ENCODE measurements around the gene NOPCHAP1. TPM values are rescaled to one million over a fixed set of nuclear protein-coding genes. Genes with fewer than 3 reads are reported as not detected.

Gene NOPCHAP1
- total and polyA plus RNA-seq, 10 of the 15 experiments (the other 5 are each of a cell fraction or from before 2014, with no cell fraction given) = 28.0 to 115 (median 40.9) TPM

GRCh38 chr12:105015543-105015942 lies 29.4 kb downstream of the NOPCHAP1 start (continued):
- TF ChIP-seq NBN (IDR thresholded peaks at IDR 0.05) = no peak
- no peak for TF ChIP-seq ZNF207 (IDR thresholded peaks at IDR 0.05; ENCODE audit: borderline replicate concordance)
- no peak for TF ChIP-seq CHD2 (IDR thresholded peaks at IDR 0.05; ENCODE audit: borderline replicate concordance, low read depth, low read length)
- TF ChIP-seq RBBP5 (conservative IDR thresholded peaks at IDR 0.05) = no peak

GRCh38 chr12:105018012-105018411 lies 31.9 kb downstream of the NOPCHAP1 start:
- DNase-seq (ENCODE audit: low read depth, low spot score) = no peak
- Histone ChIP-seq H3K36me3 (ENCODE audit: control insufficient read depth in 2 of 2, insufficient read depth in 2 of 2, low read length in 1 of 2) (peaks cover 5 to 6% of the 10 kb centered on the region in 2 experiments; a peak in 2 of 4 replicates), H3K4me3 (no peak overlapping the region), H4K20me1 (ENCODE audit: control insufficient read depth, insufficient read depth) (no peaks in the 10 kb centered on the region), H3K27me3 (replicated peaks in 1 of 2; ENCODE audit: control insufficient read depth in 2 of 2, insufficient read depth in 2 of 2, low read length in 1 of 2) (no peaks in the 10 kb centered on the region), H3K9me3 (replicated peaks; ENCODE audit: control insufficient read depth, insufficient read depth, low read length) (peaks cover 1% of the 10 kb centered on the region; the same call in 1 of the 3 replicates), H3K4me2 (ENCODE audit: control insufficient read depth, insufficient read depth) (no peak overlapping the region), H2AFZ (ENCODE audit: control insufficient read depth, low read depth, low read length) (no peak overlapping the region), H3K27ac (ENCODE audit: control insufficient read depth, insufficient read depth) (no peak overlapping the region), H3K4me1 (ENCODE audit: control insufficient read depth, insufficient read depth, low read length) (no peaks in the 10 kb centered on the region), H3K9ac (ENCODE audit: control insufficient read depth, insufficient read depth, low read length) (no peak overlapping the region), H3K79me2 (ENCODE audit: control insufficient read depth, insufficient read depth, low read length) (no peaks in the 10 kb centered on the region)
- ChIA-PET POLR2A (no interaction called here), CTCF (interaction anchor here (0.6 kb wide), 1 partner anchor 191 kb away, joined by 3 read pairs; no protein-coding TSS in a partner anchor), RAD21 (ENCODE audit: unreplicated experiment) (no interaction called here), SMC1A (ENCODE audit: uncharacterized antibody, unreplicated experiment) (no interaction called here)
- intact Hi-C loops (cut with micrococcal nuclease; ENCODE audit: unreplicated experiment) = no loop called here
- in situ Hi-C loops (cut with MboI) = no loop called here
- ATAC-seq = no peak
- peak; percentile 65 for FAIRE-seq
- TF ChIP-seq IRF3 (IDR thresholded peaks at IDR 0.05) = no peak
- TF ChIP-seq BCLAF1 (IDR thresholded peaks at IDR 0.05) = no peak
- no peak for TF ChIP-seq ZNF217 (IDR thresholded peaks at IDR 0.05)
- TF ChIP-seq SMAD1 (IDR thresholded peaks at IDR 0.05; ENCODE audit: low read depth, partially characterized antibody) = no peak
- TF ChIP-seq, protein P1, sequence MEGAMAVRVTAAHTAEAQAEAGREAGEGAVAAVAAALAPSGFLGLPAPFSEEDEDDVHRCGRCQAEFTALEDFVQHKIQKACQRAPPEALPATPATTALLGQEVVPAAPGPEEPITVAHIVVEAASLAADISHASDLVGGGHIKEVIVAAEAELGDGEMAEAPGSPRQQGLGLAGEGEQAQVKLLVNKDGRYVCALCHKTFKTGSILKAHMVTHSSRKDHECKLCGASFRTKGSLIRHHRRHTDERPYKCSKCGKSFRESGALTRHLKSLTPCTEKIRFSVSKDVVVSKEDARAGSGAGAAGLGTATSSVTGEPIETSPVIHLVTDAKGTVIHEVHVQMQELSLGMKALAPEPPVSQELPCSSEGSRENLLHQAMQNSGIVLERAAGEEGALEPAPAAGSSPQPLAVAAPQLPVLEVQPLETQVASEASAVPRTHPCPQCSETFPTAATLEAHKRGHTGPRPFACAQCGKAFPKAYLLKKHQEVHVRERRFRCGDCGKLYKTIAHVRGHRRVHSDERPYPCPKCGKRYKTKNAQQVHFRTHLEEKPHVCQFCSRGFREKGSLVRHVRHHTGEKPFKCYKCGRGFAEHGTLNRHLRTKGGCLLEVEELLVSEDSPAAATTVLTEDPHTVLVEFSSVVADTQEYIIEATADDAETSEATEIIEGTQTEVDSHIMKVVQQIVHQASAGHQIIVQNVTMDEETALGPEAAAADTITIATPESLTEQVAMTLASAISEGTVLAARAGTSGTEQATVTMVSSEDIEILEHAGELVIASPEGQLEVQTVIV (IDR thresholded peaks at IDR 0.05; ENCODE audit: borderline replicate concordance, partially characterized antibody) = no peak
- no peak for TF ChIP-seq SREBF1 (IDR thresholded peaks at IDR 0.05; ENCODE audit: low read length)
- TF ChIP-seq SMC3 (IDR thresholded peaks at IDR 0.05; ENCODE audit: borderline replicate concordance, low read length) = no peak
- TF ChIP-seq ZNF622 (IDR thresholded peaks at IDR 0.05) = no peak
- no peak for TF ChIP-seq NFIC (IDR thresholded peaks at IDR 0.05; ENCODE audit: low read depth, low read length)
- TF ChIP-seq MYC (IDR thresholded peaks at IDR 0.05; ENCODE audit: insufficient read depth, insufficient read length, insufficient replicate concordance, low read length, severe bottlenecking) = no peak
- no peak for TF ChIP-seq CEBPB (IDR thresholded peaks at IDR 0.05; ENCODE audit: borderline replicate concordance in 1 of 2, low read depth in 2 of 2, low read length in 2 of 2)
- no peak for TF ChIP-seq ZBED1 (IDR thresholded peaks at IDR 0.05; ENCODE audit: borderline replicate concordance)
- no peak for TF ChIP-seq GATAD2B (conservative IDR thresholded peaks at IDR 0.05; ENCODE audit: low read depth)
- WGBS (ENCODE audit: insufficient coverage, insufficient replicate concordance, low lambda C conversion rate, missing lambda C conversion rate) = 94% methylated on average over 4 of the region's 4 CpGs
- no TSS peak for BruUV-seq (replicated peaks)
